SK-N-SH (cell line): Measurements from ENCODE around the gene WASF2.

Experiments used
- CHD2 ChIP-seq: fragments of 150-350 bp; IDR thresholded peaks from 2 replicates; pipeline ENCODE4 v1.6.1; 2018; ENCODE audit warnings: low read length; ENCODE audit not compliant: partially characterized antibody
- CTCF ChIP-seq: fragments of 200-600 bp; sonication (generic); IDR thresholded peaks from 2 replicates; pipeline ENCODE4 v1.6.1; 2017; ENCODE audit warnings: antibody characterized with exemption, mild to moderate bottlenecking, moderate library complexity
- FOXM1 ChIP-seq: IDR thresholded peaks from 2 replicates; pipeline ENCODE4 v1.4.0; 2012; ENCODE audit warnings: low read depth, mild to moderate bottlenecking
- JUND ChIP-seq: IDR thresholded peaks from 2 replicates; pipeline ENCODE4 v1.4.0; 2012
- MAX ChIP-seq: IDR thresholded peaks from 2 replicates; pipeline ENCODE4 v1.4.0; 2012; ENCODE audit warnings: low read depth
- MXI1 ChIP-seq: IDR thresholded peaks from 2 replicates; pipeline ENCODE4 v1.6.1; 2012; ENCODE audit warnings: mild to moderate bottlenecking, low read depth, low read length, improper control_type of control experiment
- RCOR1 ChIP-seq: fragments of 150-350 bp; IDR thresholded peaks from 2 replicates; pipeline ENCODE4 v1.6.1; 2017; ENCODE audit warnings: antibody characterized with exemption, low read length
- REST ChIP-seq: IDR thresholded peaks from 2 replicates; pipeline ENCODE4 v1.6.1; 2012; ENCODE audit warnings: mild to moderate bottlenecking, low read depth, low read length, moderate library complexity
- RFX5 ChIP-seq: IDR thresholded peaks from 2 replicates; pipeline ENCODE4 v1.6.1; 2012; ENCODE audit warnings: mild to moderate bottlenecking, improper control_type of control experiment, low read length
- SIN3A ChIP-seq: IDR thresholded peaks from 2 replicates; pipeline ENCODE4 v1.6.1; 2012; ENCODE audit warnings: low read depth, mild to moderate bottlenecking, low read length, moderate library complexity, borderline replicate concordance
- ZBTB33 ChIP-seq: IDR thresholded peaks from 2 replicates; pipeline ENCODE4 v1.4.0; 2012; ENCODE audit warnings: low read depth, borderline replicate concordance

- TF ChIP-seq RFX5 (no peak), CTCF (no peak), MAX (no peak), MXI1 (no peak), REST (no peak), RCOR1 (no peak), JUND (no peak), ZBTB33 (no peak), SIN3A (no peak), CHD2 (no peak), FOXM1 (no peak)
Observed at GRCh38 chr1:27525296-27526272, 35.6 kb upstream of the WASF2 start.
